Panc1 (cell line): Measurements from ENCODE around the gene CENPB. TPM values are rescaled to one million over a fixed set of nuclear protein-coding genes. Genes with fewer than 3 reads are reported as not detected.

Experiments
- ATAC-seq: fragments of 200-7000 bp; cut with Tn5 transposase; 2 replicates; pipeline ENCODE4 v1.9.1; 2020; ENCODE audit warnings: mild to moderate bottlenecking, moderate library complexity
- BruUV-seq: library from RNA; stranded (reverse); fragments of 400-500 nt; replicated peaks from 2 replicates; lab custom pipeline; 2021; lab: Mats Ljungman, UMichigan
- CTCF ChIA-PET: fragments of 300-600 bp; sonication (Branson Sonifier 250); formaldehyde crosslinking; loops from one replicate; lab custom pipeline; 2022; ENCODE audit warnings: antibody characterized with exemption; lab: Charles Lee
- POLR2A ChIA-PET: fragments of 300-600 bp; sonication (Branson Sonifier 250); formaldehyde crosslinking; loops from one replicate; lab custom pipeline; 2022; ENCODE audit warnings: antibody characterized with exemption; lab: Charles Lee
- DNase-seq: peaks from one replicate; pipeline ENCODE4 v3.0.0-alpha.2; 2010; ENCODE audit warnings: low read depth, low spot score
- H3K27ac ChIP-seq: 2 replicates; pipeline ENCODE4 v1.5.1; 2011; ENCODE audit warnings: mild to moderate bottlenecking, low read length, inconsistent platforms
- H3K27me3 ChIP-seq: fragments of 200-500 bp; sonication (Bioruptor generic); 2 replicates; pipeline ENCODE4 v1.6.0; 2014; ENCODE audit warnings: low read length, inconsistent platforms; ENCODE audit not compliant: control insufficient read depth, insufficient read depth
- H3K36me3 ChIP-seq: fragments of 200-500 bp; sonication (Bioruptor generic); 2 replicates; pipeline ENCODE4 v1.5.1; 2014; ENCODE audit warnings: inconsistent platforms, mild to moderate bottlenecking, low read length, moderate library complexity; ENCODE audit not compliant: control insufficient read depth, insufficient read depth
- H3K4me1 ChIP-seq: 2 replicates; pipeline ENCODE4 v1.5.1; 2011; ENCODE audit warnings: inconsistent platforms, mild to moderate bottlenecking, low read length, moderate library complexity; ENCODE audit not compliant: control insufficient read depth, insufficient read depth
- H3K4me3 ChIP-seq, 2 experiments: 2 replicates each; pipeline ENCODE4 v1.5.1; 2011 to 2012; ENCODE audit warnings: low read depth in 2 of 2, low read length in 2 of 2, mild to moderate bottlenecking in 2 of 2, inconsistent platforms in 1 of 2, moderate library complexity in 1 of 2
- H3K9me3 ChIP-seq: fragments of 200-500 bp; sonication (Bioruptor generic); 2 replicates; pipeline ENCODE4 v1.5.1; 2014; ENCODE audit warnings: low read depth, mild to moderate bottlenecking, inconsistent platforms, low read length, moderate library complexity; ENCODE audit not compliant: control insufficient read depth, insufficient read depth
- CTCF ChIP-seq: fragments of 450-650 bp; IDR thresholded peaks from 2 replicates; pipeline ENCODE4 v1.5.1; 2017; ENCODE audit warnings: mild to moderate bottlenecking
- POLR2AphosphoS5 ChIP-seq: IDR thresholded peaks from 2 replicates; pipeline ENCODE4 v1.6.1; 2012; ENCODE audit warnings: mild to moderate bottlenecking, low read depth, low read length, moderate library complexity
- REST ChIP-seq, 2 experiments: IDR thresholded peaks; 2 replicates each; pipeline ENCODE4 v1.6.1; 2011 to 2012; ENCODE audit warnings: low read depth in 2 of 2, control low read depth in 1 of 2, low read length in 1 of 2, mild to moderate bottlenecking in 1 of 2, moderate library complexity in 1 of 2; ENCODE audit not compliant: insufficient read depth in 1 of 2
- SIN3A ChIP-seq: IDR thresholded peaks from 2 replicates; pipeline ENCODE4 v1.6.1; 2012; ENCODE audit warnings: low read depth, mild to moderate bottlenecking, low read length, moderate library complexity, borderline replicate concordance; ENCODE audit not compliant: insufficient read depth
- TCF7L2 ChIP-seq: IDR thresholded peaks from 2 replicates; pipeline ENCODE4 v1.6.1; 2011; ENCODE audit warnings: mild to moderate bottlenecking, low read depth, low read length, inconsistent platforms
- in situ Hi-C: cut with HindIII; loops from 2 replicates; pipeline ENCODE4 v1.10.0; 2016; ENCODE audit warnings: low sequenced_read_pairs, low pct_unique_long_range_greater_than_20kb
- intact Hi-C: fragments of 100-400 bp; cut with micrococcal nuclease; formaldehyde crosslinking; loops from one replicate; pipeline ENCODE4 v1.10.0; 2022; ENCODE audit not compliant: unreplicated experiment
- total RNA-seq: library from RNA; stranded (reverse); gene quantifications from one replicate; pipeline ENCODE4 v1.2.1, GENCODE V29; 2021; ENCODE audit not compliant: unreplicated experiment

CENPB gene
- total RNA-seq, 1 experiment from 2014 or later: 154 TPM

GRCh38 chr20:3804254-3804751, 17.8 kb upstream of the CENPB start:
- intact Hi-C loops: no loop called here
- Histone ChIP-seq H3K27ac (no peak overlapping the region; the same call in 1 of the 2 replicates), H3K4me3 (no peak overlapping the region), H3K36me3 (no peaks in the 10 kb centered on the region), H3K4me1 (peaks cover 38% of the 10 kb centered on the region), H3K27me3 (no peaks in the 10 kb centered on the region), H3K9me3 (no peaks in the 10 kb centered on the region)
- ATAC-seq: no peak
- no peak for DNase-seq
- no TSS peak for BruUV-seq
- TF ChIP-seq CTCF: no peak
- no peak for TF ChIP-seq SIN3A
- no peak for TF ChIP-seq POLR2AphosphoS5
- no peak for TF ChIP-seq TCF7L2
- no peak for TF ChIP-seq REST (IDR thresholded peaks at IDR 0.05; ENCODE audit: insufficient read depth in 1 of 2, low read depth in 2 of 2, low read length in 1 of 2)
- CTCF ChIA-PET: no interaction called here
- in situ Hi-C loops: no loop called here
- POLR2A ChIA-PET: no interaction called here

GRCh38 chr20:3803854-3804253, 17.3 kb upstream of the CENPB start:
- no peak overlapping the region for H3K27ac ChIP-seq
- H3K36me3 ChIP-seq: no peaks in the 10 kb centered on the region

More at GRCh38 chr20:3803854-3804253, 17.3 kb upstream of the CENPB start:
- ChIA-PET POLR2A (no interaction called here), CTCF (no interaction called here)
- intact Hi-C loops: no loop called here
- in situ Hi-C loops: no loop called here
- ATAC-seq (no peak), DNase-seq (no peak)
- H3K4me1 ChIP-seq: peaks cover 40% of the 10 kb centered on the region
- H3K4me3 ChIP-seq: no peak overlapping the region
- H3K9me3 ChIP-seq: no peaks in the 10 kb centered on the region
- no TSS peak for BruUV-seq
- no peaks in the 10 kb centered on the region for H3K27me3 ChIP-seq
- TF ChIP-seq TCF7L2: no peak
- TF ChIP-seq SIN3A: no peak
- no peak for TF ChIP-seq REST (IDR thresholded peaks at IDR 0.05; ENCODE audit: insufficient read depth in 1 of 2, low read depth in 2 of 2, low read length in 1 of 2)
- TF ChIP-seq CTCF: no peak
- no peak for TF ChIP-seq POLR2AphosphoS5
